SH-SY5Y (cell line): Measurements from ENCODE around the gene CDK6.

Experiments used
- GATA2 ChIP-seq: IDR thresholded peaks from 2 replicates; pipeline ENCODE4 v1.6.1; 2011; ENCODE audit warnings: mild to moderate bottlenecking, low read depth, low read length
- GATA3 ChIP-seq: IDR thresholded peaks from 2 replicates; pipeline ENCODE4 v1.6.1; 2011; ENCODE audit warnings: low read depth, mild to moderate bottlenecking, low read length, moderate library complexity

DNA sequence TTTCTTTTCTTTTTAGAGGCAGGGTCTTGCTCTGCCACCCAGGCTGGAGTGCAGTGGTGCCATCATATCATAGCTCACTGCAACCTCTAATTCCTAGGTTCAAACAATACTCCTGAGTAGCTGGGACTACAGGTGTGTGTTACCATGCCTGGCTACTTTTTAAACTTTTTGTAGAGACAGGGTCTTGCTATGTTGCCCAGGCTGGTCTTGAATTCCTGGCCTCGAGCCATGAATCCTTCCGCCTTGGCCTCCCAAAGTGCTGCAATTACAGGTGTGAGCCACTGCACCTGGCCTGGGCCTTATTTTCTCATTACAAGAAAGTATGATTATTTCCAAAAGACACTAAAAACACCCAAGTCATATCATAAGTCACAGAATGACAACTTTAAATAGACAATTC is 106.6 kb downstream of the CDK6 start:
- TF ChIP-seq GATA3 (no peak), GATA2 (no peak)
